ENCODE measurements around the gene CCDC77.
A peak's percentile ranks its signal among the peaks of the same experiment; 100 is the strongest.

The CCDC77 gene

DNA sequence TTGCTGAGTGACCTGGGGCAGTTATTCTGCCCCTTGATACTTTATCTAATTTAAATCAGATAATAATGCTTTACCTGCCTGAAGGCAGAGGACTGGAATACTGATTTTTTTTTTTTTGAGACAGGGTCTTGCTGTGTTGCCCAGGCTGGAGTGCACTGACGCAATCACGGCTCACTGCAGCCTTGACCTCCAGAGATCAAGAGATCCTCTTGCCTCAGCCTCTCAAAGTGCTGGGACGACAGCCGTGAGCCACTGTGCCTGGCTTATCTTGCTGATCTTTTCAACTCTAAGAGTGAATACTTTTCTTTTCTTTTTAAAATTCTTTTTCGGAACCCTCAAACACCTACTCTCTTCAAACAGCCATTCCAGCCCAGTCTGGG, 57.6 kb downstream of the CCDC77 start:
- Histone ChIP-seq H3K9me3 (ENCODE audit: control insufficient read depth, low read length) (no peaks in the 10 kb centered on the region), H2BK12ac (ENCODE audit: low read length in 2 of 2) (no peak overlapping the region), H2BK5ac (ENCODE audit: low read depth, low read length, poor library complexity, severe bottlenecking) (no peak overlapping the region), H4K91ac (ENCODE audit: low read length) (no peak overlapping the region), H2BK15ac (ENCODE audit: low read depth, poor library complexity, severe bottlenecking) (no peak overlapping the region), H2AK5ac (ENCODE audit: low read length, severe bottlenecking) (no peak overlapping the region), H3K27ac (ENCODE audit: low read length, poor library complexity, severe bottlenecking) (no peak overlapping the region), H3K4me2 (ENCODE audit: low read length, poor library complexity, severe bottlenecking) (no peak overlapping the region), H3K4me3 (ENCODE audit: insufficient read depth in 1 of 2, low read depth in 1 of 2, low read length in 2 of 2) (peak overlapping the region in 1 of 2 experiments; percentile 66), H2AFZ (ENCODE audit: low read depth, low read length) (no peak overlapping the region), H3K23ac (ENCODE audit: low read length in 2 of 2) (no peak overlapping the region), H3K36me3 (ENCODE audit: control insufficient read depth in 1 of 2, insufficient read depth in 2 of 2, low read depth in 1 of 2, low read length in 2 of 2) (no peaks in the 10 kb centered on the region), H3K27me3 (ENCODE audit: control insufficient read depth in 1 of 2, insufficient read depth in 1 of 2, low read length in 2 of 2) (peaks cover 68 to 89% of the 10 kb centered on the region in 2 experiments), H3K18ac (ENCODE audit: low read depth in 1 of 2, low read length in 2 of 2) (no peak overlapping the region), H3K9ac (ENCODE audit: low read length) (no peak overlapping the region), H3K4ac (ENCODE audit: low read depth in 1 of 2, low read length in 2 of 2) (no peak overlapping the region), H3K4me1 (ENCODE audit: control insufficient read depth, insufficient read depth, low read depth, low read length) (peaks cover 10% of the 10 kb centered on the region), H2BK120ac (ENCODE audit: low read depth, low read length) (no peak overlapping the region), H3K79me1 (replicated peaks; ENCODE audit: low read length, poor library complexity, severe bottlenecking) (no peaks in the 10 kb centered on the region), H4K8ac (ENCODE audit: low read length) (no peak overlapping the region), H3K14ac (ENCODE audit: low read length in 2 of 2) (no peak overlapping the region)
- 94% methylated on average over 5 of the region's 5 CpGs for WGBS
- no peak for DNase-seq

DNA sequence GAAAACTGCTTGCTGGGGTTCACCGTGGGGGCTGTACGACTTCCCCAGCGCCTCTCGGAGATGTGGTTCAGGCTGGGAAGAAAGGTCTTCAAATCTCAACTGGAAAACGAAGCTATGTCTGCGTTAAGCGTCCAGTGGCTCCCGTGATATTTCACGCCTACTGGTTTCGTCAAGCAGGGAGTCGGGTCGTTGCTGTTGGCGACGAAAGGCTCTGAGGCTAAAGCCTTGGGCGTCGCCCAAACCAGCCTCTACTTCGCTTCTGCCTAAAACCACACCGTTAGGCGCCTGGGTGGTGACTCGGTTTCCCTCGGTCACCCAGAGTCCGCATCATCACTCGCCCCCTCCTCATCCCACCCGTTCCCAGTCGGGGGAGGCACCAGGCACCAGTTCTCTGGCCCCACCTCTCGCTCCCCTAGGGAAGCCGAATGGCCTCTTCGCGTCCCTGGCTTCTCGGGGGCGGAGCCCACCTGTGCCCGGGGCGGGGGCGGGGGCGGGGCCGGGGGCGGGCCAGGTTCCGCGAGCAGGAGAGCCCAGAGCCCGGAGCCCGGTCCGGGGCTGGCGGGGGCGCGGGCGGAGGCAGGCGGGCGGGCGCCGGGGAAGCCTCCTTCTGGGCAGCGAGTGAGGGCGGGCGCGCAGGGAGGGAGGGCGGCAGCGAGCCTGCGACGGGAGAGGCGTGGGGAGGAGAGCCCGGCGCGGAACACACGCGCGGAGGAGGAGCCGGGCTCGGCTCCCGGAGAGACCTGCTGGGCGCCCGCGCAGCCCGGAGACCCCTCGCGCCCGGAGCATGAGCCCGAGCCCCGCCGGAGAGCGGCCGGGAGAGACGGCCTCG, 58.2 kb downstream of the CCDC77 start, which contains the start of gene B4GALNT3:
B4GALNT3 (plus strand) TSS at position 510 of the 829 bp plus-strand sequence. CDS start 438 bp downstream, outside the sequence.
- Histone ChIP-seq H3K36me3 (ENCODE audit: control insufficient read depth in 1 of 2, insufficient read depth in 2 of 2, low read depth in 1 of 2, low read length in 2 of 2) (no peaks in the 10 kb centered on the region), H2BK12ac (ENCODE audit: low read length in 2 of 2) (no peak within 1 kb of the TSS), H3K4me3 (ENCODE audit: insufficient read depth in 1 of 2, low read depth in 1 of 2, low read length in 2 of 2) (peak within 1 kb of the TSS; percentile 61 to 66), H3K14ac (ENCODE audit: low read length in 2 of 2) (no peak within 1 kb of the TSS), H4K8ac (ENCODE audit: low read length) (no peak within 1 kb of the TSS), H3K27me3 (ENCODE audit: control insufficient read depth in 1 of 2, insufficient read depth in 1 of 2, low read length in 2 of 2) (peaks cover 67 to 90% of the 10 kb centered on the region in 2 experiments), H3K4ac (ENCODE audit: low read depth in 1 of 2, low read length in 2 of 2) (no peak within 1 kb of the TSS), H3K9me3 (ENCODE audit: control insufficient read depth, low read length) (no peaks in the 10 kb centered on the region), H2BK120ac (ENCODE audit: low read depth, low read length) (no peak within 1 kb of the TSS), H2AK5ac (ENCODE audit: low read length, severe bottlenecking) (no peak within 1 kb of the TSS), H4K91ac (ENCODE audit: low read length) (no peak within 1 kb of the TSS), H3K4me2 (ENCODE audit: low read length, poor library complexity, severe bottlenecking) (peak within 1 kb of the TSS; percentile 95), H3K18ac (ENCODE audit: low read depth in 1 of 2, low read length in 2 of 2) (peak within 1 kb of the TSS in 1 of 2 experiments; percentile 64), H2BK5ac (ENCODE audit: low read depth, low read length, poor library complexity, severe bottlenecking) (no peak within 1 kb of the TSS), H2AFZ (ENCODE audit: low read depth, low read length) (peak within 1 kb of the TSS; percentile 48), H3K9ac (ENCODE audit: low read length) (no peak within 1 kb of the TSS), H3K79me1 (replicated peaks; ENCODE audit: low read length, poor library complexity, severe bottlenecking) (no peaks in the 10 kb centered on the region), H3K23ac (ENCODE audit: low read length in 2 of 2) (no peak within 1 kb of the TSS), H3K27ac (ENCODE audit: low read length, poor library complexity, severe bottlenecking) (no peak within 1 kb of the TSS), H3K4me1 (ENCODE audit: control insufficient read depth, insufficient read depth, low read depth, low read length) (peaks cover 10% of the 10 kb centered on the region), H2BK15ac (ENCODE audit: low read depth, poor library complexity, severe bottlenecking) (peak within 1 kb of the TSS; percentile 55)
- 13% methylated on average over 48 of the region's 82 CpGs for WGBS
- DNase-seq, result peak; percentile 20

DNA sequence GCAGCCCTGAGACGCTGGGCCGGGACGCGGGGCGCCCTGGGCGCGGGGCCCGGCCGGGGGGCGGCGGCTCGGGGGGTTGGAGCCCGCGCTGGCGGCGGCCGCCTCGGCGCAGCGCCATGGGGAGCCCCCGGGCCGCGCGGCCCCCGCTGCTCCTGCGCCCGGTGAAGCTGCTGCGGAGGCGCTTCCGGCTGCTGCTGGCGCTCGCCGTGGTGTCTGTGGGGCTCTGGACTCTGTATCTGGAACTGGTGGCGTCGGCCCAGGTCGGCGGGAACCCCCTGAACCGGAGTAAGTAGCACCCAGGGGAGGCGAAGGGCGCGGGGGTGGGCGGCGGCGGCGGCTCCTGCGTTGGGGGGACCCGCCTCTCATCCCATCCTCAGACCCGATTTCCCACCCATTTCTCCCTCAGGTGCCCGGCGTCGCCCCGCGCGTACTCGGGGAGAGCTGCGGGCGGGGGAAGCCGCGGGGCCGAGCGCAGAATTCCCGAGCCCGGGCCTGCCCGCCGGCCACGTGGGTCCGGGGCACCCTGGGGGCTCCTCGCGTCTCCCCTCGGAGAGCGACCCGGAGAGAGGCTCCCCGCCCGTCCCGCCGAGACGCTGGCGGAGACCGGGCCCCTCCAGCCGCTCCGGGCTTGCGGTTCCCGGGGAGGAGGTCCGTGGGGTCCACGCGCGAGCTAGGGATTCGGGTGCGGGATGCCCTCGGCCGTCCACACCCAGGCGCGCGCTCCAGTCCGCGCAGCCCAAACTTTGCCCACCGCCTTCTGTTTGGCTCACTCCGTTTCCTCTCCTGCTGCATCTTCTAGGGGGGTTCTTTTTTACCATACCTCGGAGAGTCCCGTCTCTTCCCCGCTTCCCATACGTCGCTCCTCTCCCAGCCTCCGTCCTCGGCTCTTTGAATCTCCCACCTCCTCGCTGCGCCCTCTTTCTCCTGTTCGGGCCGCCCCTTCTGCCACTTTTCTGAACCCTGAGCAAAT, 59.1 kb downstream of the CCDC77 start:
- Histone ChIP-seq H4K91ac (ENCODE audit: low read length) (no peak overlapping the region), H3K18ac (ENCODE audit: low read depth in 1 of 2, low read length in 2 of 2) (no peak overlapping the region), H2BK120ac (ENCODE audit: low read depth, low read length) (no peak overlapping the region), H3K9me3 (ENCODE audit: control insufficient read depth, low read length) (no peaks in the 10 kb centered on the region), H3K27ac (ENCODE audit: low read length, poor library complexity, severe bottlenecking) (no peak overlapping the region), H3K36me3 (ENCODE audit: control insufficient read depth in 1 of 2, insufficient read depth in 2 of 2, low read depth in 1 of 2, low read length in 2 of 2) (no peaks in the 10 kb centered on the region), H2AK5ac (ENCODE audit: low read length, severe bottlenecking) (no peak overlapping the region), H3K79me1 (replicated peaks; ENCODE audit: low read length, poor library complexity, severe bottlenecking) (no peaks in the 10 kb centered on the region), H2AFZ (ENCODE audit: low read depth, low read length) (peak overlapping the region; percentile 48), H3K4me3 (ENCODE audit: insufficient read depth in 1 of 2, low read depth in 1 of 2, low read length in 2 of 2) (peak overlapping the region in 1 of 2 experiments; percentile 61), H2BK12ac (ENCODE audit: low read length in 2 of 2) (no peak overlapping the region), H2BK15ac (ENCODE audit: low read depth, poor library complexity, severe bottlenecking) (peak overlapping the region; percentile 26), H3K4ac (ENCODE audit: low read depth in 1 of 2, low read length in 2 of 2) (no peak overlapping the region), H3K4me1 (ENCODE audit: control insufficient read depth, insufficient read depth, low read depth, low read length) (peaks cover 10% of the 10 kb centered on the region), H4K8ac (ENCODE audit: low read length) (no peak overlapping the region), H2BK5ac (ENCODE audit: low read depth, low read length, poor library complexity, severe bottlenecking) (no peak overlapping the region), H3K14ac (ENCODE audit: low read length in 2 of 2) (no peak overlapping the region), H3K23ac (ENCODE audit: low read length in 2 of 2) (peak overlapping the region in 1 of 2 experiments; percentile 5), H3K27me3 (ENCODE audit: control insufficient read depth in 1 of 2, insufficient read depth in 1 of 2, low read length in 2 of 2) (peaks cover 66 to 90% of the 10 kb centered on the region in 2 experiments), H3K9ac (ENCODE audit: low read length) (no peak overlapping the region), H3K4me2 (ENCODE audit: low read length, poor library complexity, severe bottlenecking) (peak overlapping the region; percentile 95)
- 9% methylated on average over 75 of the region's 109 CpGs for WGBS
- peak; percentile 32 for DNase-seq

DNA sequence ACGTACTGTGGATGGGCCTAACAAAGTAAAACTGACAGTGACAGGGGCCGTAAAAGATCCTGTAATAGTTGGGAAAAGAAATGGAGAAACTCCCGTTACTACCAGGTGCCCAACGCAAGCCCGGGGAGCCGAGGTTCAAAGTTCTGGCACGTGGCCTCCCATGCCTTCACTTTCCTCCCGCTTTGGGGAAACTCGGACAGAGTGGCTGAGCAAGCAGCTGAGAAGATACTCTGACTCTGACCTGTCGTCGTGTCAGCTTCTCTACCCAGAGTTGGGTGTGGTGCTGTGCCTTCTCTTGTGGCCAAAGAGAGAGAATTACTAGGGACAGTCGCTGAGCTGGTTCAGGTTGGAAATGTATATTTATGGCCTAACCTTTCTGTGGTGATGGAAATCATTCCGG, 60.0 kb downstream of the CCDC77 start:
- H3K27me3 ChIP-seq (ENCODE audit: control insufficient read depth in 1 of 2, insufficient read depth in 1 of 2, low read length in 2 of 2), result peaks cover 57 to 91% of the 10 kb centered on the region in 2 experiments
- no peak overlapping the region for H3K27ac ChIP-seq (ENCODE audit: low read length, poor library complexity, severe bottlenecking)
- H2BK120ac ChIP-seq (ENCODE audit: low read depth, low read length), result no peak overlapping the region
- no peaks in the 10 kb centered on the region for H3K36me3 ChIP-seq (ENCODE audit: control insufficient read depth in 1 of 2, insufficient read depth in 2 of 2, low read depth in 1 of 2, low read length in 2 of 2)
- WGBS, result 75% methylated on average over 13 of the region's 13 CpGs
- no peak overlapping the region for H3K18ac ChIP-seq (ENCODE audit: low read depth in 1 of 2, low read length in 2 of 2)
- no peak overlapping the region for H3K14ac ChIP-seq (ENCODE audit: low read length in 2 of 2)
- H2BK12ac ChIP-seq (ENCODE audit: low read length in 2 of 2), result no peak overlapping the region
- H3K9ac ChIP-seq (ENCODE audit: low read length), result no peak overlapping the region
- no peak overlapping the region for H2BK15ac ChIP-seq (ENCODE audit: low read depth, poor library complexity, severe bottlenecking)
- no peak overlapping the region for H3K23ac ChIP-seq (ENCODE audit: low read length in 2 of 2)
- H3K4me1 ChIP-seq (ENCODE audit: control insufficient read depth, insufficient read depth, low read depth, low read length), result peaks cover 10% of the 10 kb centered on the region
- H3K4ac ChIP-seq (ENCODE audit: low read depth in 1 of 2, low read length in 2 of 2), result no peak overlapping the region
- H2AK5ac ChIP-seq (ENCODE audit: low read length, severe bottlenecking), result no peak overlapping the region
- H3K4me2 ChIP-seq (ENCODE audit: low read length, poor library complexity, severe bottlenecking), result no peak overlapping the region
- no peak overlapping the region for H2BK5ac ChIP-seq (ENCODE audit: low read depth, low read length, poor library complexity, severe bottlenecking)
- no peak overlapping the region for H4K91ac ChIP-seq (ENCODE audit: low read length)
- no peak overlapping the region for H4K8ac ChIP-seq (ENCODE audit: low read length)
- no peaks in the 10 kb centered on the region for H3K79me1 ChIP-seq (replicated peaks; ENCODE audit: low read length, poor library complexity, severe bottlenecking)
- H3K4me3 ChIP-seq (ENCODE audit: insufficient read depth in 1 of 2, low read depth in 1 of 2, low read length in 2 of 2), result no peak overlapping the region
- H2AFZ ChIP-seq (ENCODE audit: low read depth, low read length), result no peak overlapping the region
- H3K9me3 ChIP-seq (ENCODE audit: control insufficient read depth, low read length), result no peaks in the 10 kb centered on the region
- no peak for DNase-seq

Measured in mesenchymal stem cell (in vitro differentiated cells and primary cell).